Measurements from ENCODE around the gene ZNF496. TPM values are rescaled to one million over a fixed set of nuclear protein-coding genes. Genes with fewer than 3 reads are reported as not detected.

The ZNF496 gene
- total and polyA plus RNA-seq, 9 donors: 19.3 to 53.8 (median 40.0) TPM

DNA sequence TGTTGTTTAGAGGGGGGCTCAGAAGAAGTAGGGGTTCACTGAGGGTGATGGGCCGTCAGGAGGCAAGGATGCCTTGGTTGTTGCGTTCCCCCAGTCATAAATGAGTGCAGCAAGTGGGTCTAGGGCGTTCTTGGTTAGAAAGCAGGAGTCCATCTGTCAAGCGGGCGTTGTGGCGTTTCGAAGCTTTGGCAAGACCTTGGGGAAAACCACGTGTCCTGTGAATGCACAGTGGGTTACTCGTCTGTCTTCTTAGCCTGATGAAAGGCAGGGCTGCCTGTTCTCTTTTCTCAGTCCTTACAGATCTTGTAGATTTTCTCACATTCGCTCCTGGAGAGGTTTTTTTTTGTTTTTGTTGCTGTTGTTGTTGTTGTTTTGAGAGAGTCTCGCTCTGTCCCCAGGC, 6.3 kb upstream of the ZNF496 start:
- Histone ChIP-seq H3K4me1 (ENCODE audit: insufficient read depth) (peaks cover 6% of the 10 kb centered on the region), H3K27ac (no peak overlapping the region), H3K27me3 (no peaks in the 10 kb centered on the region), H3K9me3 (no peaks in the 10 kb centered on the region), H3K4me3 (no peak overlapping the region), H3K36me3 (no peaks in the 10 kb centered on the region)
- intact Hi-C loops (cut with DNase I): no loop called here
- DNase-seq: no peak
- WGBS, 3 donors: 65 to 85% (median 81%) methylated on average over 11 of the region's 11 CpGs
- TF ChIP-seq POLR2A (IDR thresholded peaks at IDR 0.05): no peak
- no peak for TF ChIP-seq EP300 (IDR thresholded peaks at IDR 0.05)
- TF ChIP-seq, protein P1, sequence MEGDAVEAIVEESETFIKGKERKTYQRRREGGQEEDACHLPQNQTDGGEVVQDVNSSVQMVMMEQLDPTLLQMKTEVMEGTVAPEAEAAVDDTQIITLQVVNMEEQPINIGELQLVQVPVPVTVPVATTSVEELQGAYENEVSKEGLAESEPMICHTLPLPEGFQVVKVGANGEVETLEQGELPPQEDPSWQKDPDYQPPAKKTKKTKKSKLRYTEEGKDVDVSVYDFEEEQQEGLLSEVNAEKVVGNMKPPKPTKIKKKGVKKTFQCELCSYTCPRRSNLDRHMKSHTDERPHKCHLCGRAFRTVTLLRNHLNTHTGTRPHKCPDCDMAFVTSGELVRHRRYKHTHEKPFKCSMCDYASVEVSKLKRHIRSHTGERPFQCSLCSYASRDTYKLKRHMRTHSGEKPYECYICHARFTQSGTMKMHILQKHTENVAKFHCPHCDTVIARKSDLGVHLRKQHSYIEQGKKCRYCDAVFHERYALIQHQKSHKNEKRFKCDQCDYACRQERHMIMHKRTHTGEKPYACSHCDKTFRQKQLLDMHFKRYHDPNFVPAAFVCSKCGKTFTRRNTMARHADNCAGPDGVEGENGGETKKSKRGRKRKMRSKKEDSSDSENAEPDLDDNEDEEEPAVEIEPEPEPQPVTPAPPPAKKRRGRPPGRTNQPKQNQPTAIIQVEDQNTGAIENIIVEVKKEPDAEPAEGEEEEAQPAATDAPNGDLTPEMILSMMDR (IDR thresholded peaks at IDR 0.05): no peak

DNA sequence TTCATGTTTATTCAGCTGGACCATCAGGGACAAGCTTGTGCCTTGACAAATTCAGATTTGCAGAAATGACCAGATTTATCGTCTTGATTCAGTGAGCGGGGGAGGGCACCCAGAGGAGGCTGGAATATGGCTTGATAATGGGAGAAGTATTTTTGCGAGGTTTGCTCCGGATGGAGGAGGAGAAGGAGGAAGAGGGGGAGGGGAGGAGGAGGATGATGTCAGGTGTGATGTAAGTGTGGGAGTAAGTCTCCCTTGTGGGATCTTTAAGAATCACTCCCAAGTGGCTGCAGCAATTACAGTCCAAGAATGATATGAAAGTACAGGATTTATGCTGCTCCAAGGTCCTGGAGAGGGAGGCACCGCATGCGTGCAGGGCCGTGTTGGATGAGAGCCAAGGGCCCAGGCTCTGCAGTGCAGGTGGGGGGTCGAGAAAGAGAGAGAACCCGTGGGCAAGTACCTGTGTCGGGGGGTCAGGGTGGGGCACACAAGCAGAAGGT, 5.6 kb upstream of the ZNF496 start:
- Histone ChIP-seq H3K4me3 (no peak overlapping the region), H3K27ac (no peak overlapping the region), H3K9me3 (no peaks in the 10 kb centered on the region), H3K4me1 (ENCODE audit: insufficient read depth) (peaks cover 6% of the 10 kb centered on the region), H3K27me3 (no peaks in the 10 kb centered on the region), H3K36me3 (no peaks in the 10 kb centered on the region)
- no peak for TF ChIP-seq POLR2A (IDR thresholded peaks at IDR 0.05)
- TF ChIP-seq, protein P1 (IDR thresholded peaks at IDR 0.05): no peak
- intact Hi-C loops (cut with DNase I): no loop called here
- 22 to 30% (median 25%) methylated on average over 10 of the region's 10 CpGs for WGBS, 3 donors
- peak in 2 of 5 donors; percentile 43 to 56 for DNase-seq

DNA sequence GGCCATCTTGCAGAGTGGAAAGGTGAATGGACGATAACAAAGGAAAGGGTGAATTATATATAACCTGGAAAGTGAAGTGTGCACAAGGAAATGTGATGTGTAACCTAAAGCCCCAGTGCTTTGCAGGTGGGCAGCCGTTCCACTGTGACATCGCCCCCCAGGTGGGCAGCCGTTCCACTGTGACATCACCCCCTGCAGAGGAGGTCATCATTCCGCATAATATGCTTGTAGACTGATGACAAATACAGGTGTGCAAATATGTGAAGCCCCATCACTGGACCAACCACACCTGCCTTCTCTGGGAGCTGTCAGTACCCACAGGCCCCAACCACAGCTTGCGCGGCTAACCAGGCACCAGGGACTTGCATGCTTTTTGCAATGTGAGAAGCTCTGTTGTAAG, 4.7 kb upstream of the ZNF496 start:
- TF ChIP-seq, protein P1 (IDR thresholded peaks at IDR 0.05): no peak
- no peak for TF ChIP-seq POLR2A (IDR thresholded peaks at IDR 0.05)
- no peak for TF ChIP-seq EP300 (IDR thresholded peaks at IDR 0.05)
- H3K36me3 ChIP-seq: no peaks in the 10 kb centered on the region
- no peak overlapping the region for H3K4me3 ChIP-seq
- H3K27me3 ChIP-seq: no peaks in the 10 kb centered on the region
- 85 to 91% (median 88%) methylated on average over 7 of the region's 7 CpGs for WGBS, 3 donors
- intact Hi-C loops (cut with DNase I): no loop called here
- DNase-seq: no peak
- H3K4me1 ChIP-seq (ENCODE audit: insufficient read depth): peaks cover 6% of the 10 kb centered on the region
- H3K9me3 ChIP-seq: no peaks in the 10 kb centered on the region
- H3K27ac ChIP-seq: no peak overlapping the region

DNA sequence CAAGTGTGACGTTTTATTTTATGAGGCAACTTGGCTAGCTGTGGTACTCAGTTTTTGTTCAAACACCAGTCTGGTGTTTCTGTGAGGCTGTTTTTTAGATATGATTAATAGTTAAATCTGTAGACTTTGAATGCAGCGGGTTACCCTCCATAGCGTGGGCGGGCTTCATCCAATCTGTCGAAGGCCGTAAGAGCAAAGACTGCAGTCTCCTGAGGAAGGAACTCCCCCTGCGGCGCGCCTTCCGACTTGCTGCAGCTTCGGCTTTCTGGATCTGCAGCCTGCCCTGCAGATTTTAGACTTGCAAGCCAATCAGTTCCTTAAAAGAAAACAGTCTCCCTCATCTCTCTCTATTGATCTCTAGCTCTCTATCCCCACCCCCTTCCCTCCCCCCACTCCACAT, 4.2 kb upstream of the ZNF496 start:
- no peak overlapping the region for H3K27ac ChIP-seq
- intact Hi-C loops (cut with DNase I): no loop called here

More for the DNA sequence above, 4.2 kb upstream of the ZNF496 start:
- no peak overlapping the region for H3K4me3 ChIP-seq
- no peaks in the 10 kb centered on the region for H3K27me3 ChIP-seq
- no peaks in the 10 kb centered on the region for H3K9me3 ChIP-seq
- H3K36me3 ChIP-seq: no peaks in the 10 kb centered on the region
- peaks cover 6% of the 10 kb centered on the region for H3K4me1 ChIP-seq (ENCODE audit: insufficient read depth)
- peak in 1 of 5 donors; percentile 55 for DNase-seq
- no peak for TF ChIP-seq EP300 (IDR thresholded peaks at IDR 0.05)
- TF ChIP-seq, protein P1 (IDR thresholded peaks at IDR 0.05): no peak
- TF ChIP-seq POLR2A (IDR thresholded peaks at IDR 0.05): no peak
- WGBS, 3 donors: 12 to 24% (median 22%) methylated on average over 11 of the region's 11 CpGs
